Panc1 (cell line): ENCODE measurements around the gene ASPHD1. TPM values are rescaled to one million over a fixed set of nuclear protein-coding genes. Genes with fewer than 3 reads are reported as not detected.

Source experiments
- ATAC-seq: fragments of 200-7000 bp; cut with Tn5 transposase; 2 replicates; pipeline ENCODE4 v1.9.1; 2020; ENCODE audit warnings: mild to moderate bottlenecking, moderate library complexity
- BruUV-seq: library from RNA; stranded (reverse); fragments of 400-500 nt; replicated peaks from 2 replicates; lab custom pipeline; 2021; lab: Mats Ljungman, UMichigan
- CTCF ChIA-PET: fragments of 300-600 bp; sonication (Branson Sonifier 250); formaldehyde crosslinking; loops from one replicate; lab custom pipeline; 2022; ENCODE audit warnings: antibody characterized with exemption; lab: Charles Lee
- POLR2A ChIA-PET: fragments of 300-600 bp; sonication (Branson Sonifier 250); formaldehyde crosslinking; loops from one replicate; lab custom pipeline; 2022; ENCODE audit warnings: antibody characterized with exemption; lab: Charles Lee
- DNase-seq: peaks from one replicate; pipeline ENCODE4 v3.0.0-alpha.2; 2010; ENCODE audit warnings: low read depth, low spot score
- H3K27ac ChIP-seq: 2 replicates; pipeline ENCODE4 v1.5.1; 2011; ENCODE audit warnings: mild to moderate bottlenecking, low read length, inconsistent platforms
- H3K27me3 ChIP-seq: fragments of 200-500 bp; sonication (Bioruptor generic); 2 replicates; pipeline ENCODE4 v1.6.0; 2014; ENCODE audit warnings: low read length, inconsistent platforms; ENCODE audit not compliant: control insufficient read depth, insufficient read depth
- H3K36me3 ChIP-seq: fragments of 200-500 bp; sonication (Bioruptor generic); 2 replicates; pipeline ENCODE4 v1.5.1; 2014; ENCODE audit warnings: inconsistent platforms, mild to moderate bottlenecking, low read length, moderate library complexity; ENCODE audit not compliant: control insufficient read depth, insufficient read depth
- H3K4me1 ChIP-seq: 2 replicates; pipeline ENCODE4 v1.5.1; 2011; ENCODE audit warnings: inconsistent platforms, mild to moderate bottlenecking, low read length, moderate library complexity; ENCODE audit not compliant: control insufficient read depth, insufficient read depth
- H3K4me3 ChIP-seq, 2 experiments: 2 replicates each; pipeline ENCODE4 v1.5.1; 2011 to 2012; ENCODE audit warnings: low read depth in 2 of 2, low read length in 2 of 2, mild to moderate bottlenecking in 2 of 2, inconsistent platforms in 1 of 2, moderate library complexity in 1 of 2
- H3K9me3 ChIP-seq: fragments of 200-500 bp; sonication (Bioruptor generic); 2 replicates; pipeline ENCODE4 v1.5.1; 2014; ENCODE audit warnings: low read depth, mild to moderate bottlenecking, inconsistent platforms, low read length, moderate library complexity; ENCODE audit not compliant: control insufficient read depth, insufficient read depth
- CTCF ChIP-seq: fragments of 450-650 bp; IDR thresholded peaks from 2 replicates; pipeline ENCODE4 v1.5.1; 2017; ENCODE audit warnings: mild to moderate bottlenecking
- POLR2AphosphoS5 ChIP-seq: IDR thresholded peaks from 2 replicates; pipeline ENCODE4 v1.6.1; 2012; ENCODE audit warnings: mild to moderate bottlenecking, low read depth, low read length, moderate library complexity
- REST ChIP-seq, 2 experiments: IDR thresholded peaks; 2 replicates each; pipeline ENCODE4 v1.6.1; 2011 to 2012; ENCODE audit warnings: low read depth in 2 of 2, control low read depth in 1 of 2, low read length in 1 of 2, mild to moderate bottlenecking in 1 of 2, moderate library complexity in 1 of 2; ENCODE audit not compliant: insufficient read depth in 1 of 2
- SIN3A ChIP-seq: IDR thresholded peaks from 2 replicates; pipeline ENCODE4 v1.6.1; 2012; ENCODE audit warnings: low read depth, mild to moderate bottlenecking, low read length, moderate library complexity, borderline replicate concordance; ENCODE audit not compliant: insufficient read depth
- TCF7L2 ChIP-seq: IDR thresholded peaks from 2 replicates; pipeline ENCODE4 v1.6.1; 2011; ENCODE audit warnings: mild to moderate bottlenecking, low read depth, low read length, inconsistent platforms
- in situ Hi-C: cut with HindIII; loops from 2 replicates; pipeline ENCODE4 v1.10.0; 2016; ENCODE audit warnings: low sequenced_read_pairs, low pct_unique_long_range_greater_than_20kb
- intact Hi-C: fragments of 100-400 bp; cut with micrococcal nuclease; formaldehyde crosslinking; loops from one replicate; pipeline ENCODE4 v1.10.0; 2022; ENCODE audit not compliant: unreplicated experiment
- total RNA-seq: library from RNA; stranded (reverse); gene quantifications from one replicate; pipeline ENCODE4 v1.2.1, GENCODE V29; 2021; ENCODE audit not compliant: unreplicated experiment

The ASPHD1 gene
- total RNA-seq, 1 experiment from 2014 or later, result 87.0 TPM

GRCh38 chr16:29925105-29925756, 24.9 kb downstream of the ASPHD1 start:
- no peaks in the 10 kb centered on the region for H3K27me3 ChIP-seq
- ATAC-seq, result peak; percentile 23
- H3K36me3 ChIP-seq, result 0 out of 2 replicates have a peak, but pooled peaks cover 5% of the 10 kb centered on the region
- H3K4me1 ChIP-seq, result peaks cover 14% of the 10 kb centered on the region
- H3K4me3 ChIP-seq, result peak overlapping the region; percentile 59 to 88
- no peaks in the 10 kb centered on the region for H3K9me3 ChIP-seq
- BruUV-seq, result no TSS peak
- intact Hi-C loops, result no loop called here
- ChIA-PET CTCF (interaction anchor here (0.7 kb wide), 1 partner anchor 47 kb away, joined by 3 read pairs; no protein-coding TSS in a partner anchor), POLR2A (interaction anchor here (0.6 kb wide), 2 partner anchors 19 to 139 kb away, joined by 3 to 6 read pairs; no protein-coding TSS in a partner anchor)
- DNase-seq, result no peak
- peak overlapping the region; percentile 97 for H3K27ac ChIP-seq
- in situ Hi-C loops, result no loop called here
- no peak for TF ChIP-seq CTCF
- TF ChIP-seq TCF7L2, result no peak
- TF ChIP-seq POLR2AphosphoS5, result no peak
- TF ChIP-seq SIN3A, result no peak; the same call in 1 of the 2 replicates
- TF ChIP-seq REST (IDR thresholded peaks at IDR 0.05; ENCODE audit: insufficient read depth in 1 of 2, low read depth in 2 of 2, low read length in 1 of 2), result no peak

- BruUV-seq, result no TSS peak
- in situ Hi-C loops, result no loop called here
- POLR2A ChIA-PET, result interaction anchor here (0.6 to 1.5 kb wide), 5 partner anchors 18 to 140 kb away, joined by 3 to 10 read pairs (median 6); no protein-coding TSS in a partner anchor
These were observed 25.8 kb downstream of the ASPHD1 start, which contains the start of gene KCTD13 for GRCh38 chr16:29925781-29926710. TSS of gene KCTD13 (minus strand) at chr16:29926226. CDS start at chr16:29926033, 193 bp downstream.

More at GRCh38 chr16:29925781-29926710, 25.8 kb downstream of the ASPHD1 start, which contains the start of gene KCTD13:
- no peaks in the 10 kb centered on the region for H3K27me3 ChIP-seq
- peaks cover 14% of the 10 kb centered on the region for H3K4me1 ChIP-seq
- no peak for DNase-seq
- no peaks in the 10 kb centered on the region for H3K9me3 ChIP-seq
- peak; percentile 96 for TF ChIP-seq POLR2AphosphoS5
- no peak for TF ChIP-seq CTCF
- H3K4me3 ChIP-seq, result peak within 1 kb of the TSS; percentile 59 to 88
- intact Hi-C loops, result no loop called here
- CTCF ChIA-PET, result interaction anchor here (0.7 kb wide), 1 partner anchor 92 kb away, joined by 6 read pairs; no protein-coding TSS in a partner anchor
- peak; percentile 97 for ATAC-seq
- 0 out of 2 replicates have a peak, but pooled peaks cover 5% of the 10 kb centered on the region for H3K36me3 ChIP-seq
- peak within 1 kb of the TSS; percentile 97 for H3K27ac ChIP-seq
